Mucosa of descending colon (tissue), 3 donors: ENCODE measurements around the gene GPC3. TPM values are rescaled to one million over a fixed set of nuclear protein-coding genes. Genes with fewer than 3 reads are reported as not detected.

Experiments used
- ATAC-seq: fragments of 200-7000 bp; cut with Tn5 transposase; one replicate; pipeline ENCODE4 v1.9.1; 2020; ENCODE audit warnings: mild to moderate bottlenecking, moderate library complexity
- DNase-seq, 3 donors: peaks; one replicate each; pipeline ENCODE4 v3.0.0-alpha.2; 2020
- H3K36me3 ChIP-seq: fragments of 200-600 bp; one replicate; pipeline ENCODE4 v1.8.0; 2021; ENCODE audit warnings: low read depth, mild to moderate bottlenecking
- H3K4me1 ChIP-seq: fragments of 200-600 bp; one replicate; pipeline ENCODE4 v1.8.0; 2021; ENCODE audit warnings: low read depth, mild to moderate bottlenecking
- H3K4me3 ChIP-seq: fragments of 200-600 bp; one replicate; pipeline ENCODE4 v1.8.0; 2021; ENCODE audit warnings: mild to moderate bottlenecking
- H3K9me3 ChIP-seq: fragments of 200-600 bp; one replicate; pipeline ENCODE4 v1.8.0; 2021; ENCODE audit warnings: mild to moderate bottlenecking
- CTCF ChIP-seq: fragments of 200-600 bp; IDR thresholded peaks from one replicate; pipeline ENCODE4 v1.8.0; 2022; ENCODE audit warnings: antibody characterized with exemption, mild to moderate bottlenecking
- intact Hi-C, 2 donors: fragments of 100-400 bp; cut with DNase I in 1 of 2; cut with micrococcal nuclease in 1 of 2; formaldehyde crosslinking; loops; one replicate each; pipeline versions ENCODE4 v1.11.0 to v1.11.1; 2022; cut with DNase I, micrococcal nuclease
- total RNA-seq, 3 donors: library from RNA; stranded (reverse); fragmentation: NEBNext Ultra II Directional in 2 of 3; extraction: Animal tissue kit (Norgen Biotek cat#: 25700) in 2 of 3; gene quantifications; one replicate each; pipeline versions ENCODE4 v1.2.1 to v1.2.4, GENCODE V29; 2021 to 2023
- donor health status: DM: no; HTN: no; CAD: no; lungs with moderate emphysema.
- donor health status: DM: no; HTN: no; CAD: no.
- donor health status: DM: no; HTN: yes; CAD: no.

Gene GPC3
- total RNA-seq, 3 donors from 2014 or later = 0.55 to 2.8 (median 2.1) TPM

GRCh38 chrX:133608406-133608805 is 377.0 kb downstream of the GPC3 start:
- ATAC-seq = no peak

DNA sequence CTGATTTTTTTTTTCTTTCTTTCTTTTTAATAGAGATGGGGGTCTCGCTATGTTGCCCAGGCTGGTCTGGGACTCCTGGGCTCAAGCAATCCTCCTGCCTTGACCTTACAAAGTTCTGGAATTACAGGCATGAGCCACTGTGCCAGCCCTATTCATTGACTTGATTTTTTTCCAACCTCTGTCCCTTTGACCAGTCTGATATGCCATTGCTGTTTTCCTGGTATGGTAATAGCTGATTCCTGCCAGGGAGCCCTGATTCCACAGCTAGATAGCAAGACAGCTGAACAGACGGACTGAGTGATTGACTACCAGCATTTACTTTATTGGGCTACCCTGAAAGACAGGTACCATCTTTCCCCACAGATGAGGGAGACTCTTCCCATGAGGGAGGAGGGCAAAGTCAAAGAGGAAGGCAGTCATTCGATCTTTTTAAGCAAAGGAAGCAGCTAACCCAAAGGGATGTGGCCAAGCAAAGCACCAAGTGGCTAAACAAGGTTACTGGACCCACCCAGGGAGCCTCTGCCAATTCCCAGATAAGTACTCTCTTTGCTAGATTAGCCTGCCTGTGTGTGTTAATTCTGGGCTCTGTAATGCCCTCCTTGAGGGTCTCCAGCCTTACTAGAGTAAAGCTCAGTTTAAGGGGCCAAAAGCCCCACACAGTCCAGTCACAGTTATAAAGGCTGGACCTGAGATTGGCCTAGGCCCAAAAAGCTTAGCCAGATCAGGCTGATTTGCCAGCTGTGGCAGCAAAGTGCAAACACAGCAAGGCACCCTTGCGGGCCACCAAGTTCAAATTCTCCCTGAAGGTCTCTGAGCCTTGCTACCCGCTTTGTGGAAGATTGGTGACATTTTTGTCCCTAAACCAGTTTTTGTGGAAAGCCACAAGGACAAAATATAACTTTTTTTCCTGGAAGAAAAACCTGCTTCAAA is 377.7 kb downstream of the GPC3 start:
- no peaks in the 10 kb centered on the region for H3K36me3 ChIP-seq
- no peaks in the 10 kb centered on the region for H3K9me3 ChIP-seq
- H3K4me3 ChIP-seq = no peak overlapping the region
- no peak for TF ChIP-seq CTCF
- no peaks in the 10 kb centered on the region for H3K4me1 ChIP-seq
- ATAC-seq = no peak
- no peak for DNase-seq
- intact Hi-C loops = no loop called here

More at GRCh38 chrX:133608406-133608805, 377.0 kb downstream of the GPC3 start:
- DNase-seq = no peak
- intact Hi-C loops = no loop called here
- no peaks in the 10 kb centered on the region for H3K9me3 ChIP-seq
- H3K36me3 ChIP-seq = no peaks in the 10 kb centered on the region
- TF ChIP-seq CTCF = no peak
- no peaks in the 10 kb centered on the region for H3K4me1 ChIP-seq
- no peak overlapping the region for H3K4me3 ChIP-seq

GRCh38 chrX:133606990-133607389 is 378.4 kb downstream of the GPC3 start:
- no peak for DNase-seq
- intact Hi-C loops = no loop called here
- Histone ChIP-seq H3K9me3 (no peaks in the 10 kb centered on the region), H3K4me1 (no peaks in the 10 kb centered on the region), H3K36me3 (no peaks in the 10 kb centered on the region), H3K4me3 (no peak overlapping the region)
- no peak for ATAC-seq
- no peak for TF ChIP-seq CTCF

DNA sequence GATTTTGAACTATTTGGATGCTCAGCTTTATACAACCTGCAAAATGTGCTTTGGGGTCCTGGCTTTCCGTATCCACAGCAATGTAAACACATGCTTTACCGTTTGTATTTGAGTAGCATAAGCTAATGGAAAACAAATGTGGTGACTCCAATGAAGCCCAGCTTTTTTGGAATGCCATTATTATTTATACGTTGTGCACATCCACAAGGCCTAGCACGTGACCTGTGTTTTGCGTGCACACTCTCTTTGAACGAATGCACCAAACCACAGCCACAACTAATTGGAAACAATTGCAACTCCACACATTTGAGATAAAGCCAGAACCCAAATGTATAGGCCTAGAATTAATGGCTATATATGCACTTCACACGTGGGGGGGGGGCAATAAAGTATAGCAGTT is 380.6 kb downstream of the GPC3 start:
- H3K4me1 ChIP-seq = no peaks in the 10 kb centered on the region
- intact Hi-C loops = no loop called here
- no peaks in the 10 kb centered on the region for H3K36me3 ChIP-seq
- no peak for TF ChIP-seq CTCF
- DNase-seq (no peak), ATAC-seq (no peak)
- no peaks in the 10 kb centered on the region for H3K9me3 ChIP-seq
- no peak overlapping the region for H3K4me3 ChIP-seq

DNA sequence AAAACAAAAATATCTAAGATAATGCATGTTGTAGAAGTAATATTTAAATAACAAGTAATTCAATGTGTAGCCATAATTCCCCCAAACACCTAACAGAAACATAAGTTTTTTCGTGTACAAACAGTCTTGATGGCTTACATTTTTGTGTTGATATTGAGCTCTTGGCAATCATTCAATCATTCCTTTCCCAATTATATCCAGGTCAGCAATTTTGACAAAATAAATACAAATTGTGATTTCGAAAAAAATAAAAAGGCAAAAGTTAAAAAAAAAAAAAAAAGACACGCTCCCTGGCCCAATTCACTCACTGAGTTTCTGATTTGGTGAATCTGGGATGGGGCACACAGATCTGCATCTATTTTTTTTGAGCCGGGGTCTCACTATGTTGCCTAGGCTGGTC is 382.5 kb downstream of the GPC3 start:
- no peak for ATAC-seq
- H3K4me1 ChIP-seq = no peaks in the 10 kb centered on the region
- H3K9me3 ChIP-seq = no peaks in the 10 kb centered on the region
- no peaks in the 10 kb centered on the region for H3K36me3 ChIP-seq
- no peak for TF ChIP-seq CTCF
- intact Hi-C loops = no loop called here
- H3K4me3 ChIP-seq = no peak overlapping the region
- DNase-seq = no peak
